GM12878 (cell line): ENCODE results near the gene GHRH. TPM values are rescaled to one million over a fixed set of nuclear protein-coding genes. Genes with fewer than 3 reads are reported as not detected.

ENCODE experiments used
- ATAC-seq: fragments of 200-7000 bp; cut with Tn5 transposase; 3 replicates; pipeline ENCODE4 v1.9.1; 2020; ENCODE audit warnings: mild to moderate bottlenecking, moderate library complexity
- BruUV-seq: library from RNA; stranded (reverse); fragments of 400-500 nt; replicated peaks from 2 replicates; lab custom pipeline; 2021; lab: Mats Ljungman, UMichigan
- CTCF ChIA-PET: fragments of 300-600 bp; sonication (Branson Sonifier 250); formaldehyde crosslinking; extraction: SDS; loops from one replicate; lab custom pipeline; 2021; ENCODE audit warnings: inconsistent platforms; lab: Yijun Ruan, JAX
- POLR2A ChIA-PET: fragments of 350-600 bp; formaldehyde crosslinking; extraction: SDS; loops from one replicate; lab custom pipeline; 2021; ENCODE audit warnings: inconsistent platforms; lab: Charles Lee
- RAD21 ChIA-PET: fragments of 300-600 bp; sonication (Branson Sonifier 250); formaldehyde crosslinking; loops from one replicate; lab custom pipeline; 2023; ENCODE audit warnings: antibody characterized with exemption; ENCODE audit not compliant: unreplicated experiment; lab: Charles Lee
- SMC1A ChIA-PET: fragments of 300-600 bp; sonication (Branson Sonifier 250); formaldehyde crosslinking; loops from one replicate; lab custom pipeline; 2023; ENCODE audit not compliant: unreplicated experiment, uncharacterized antibody; lab: Charles Lee
- DNase-seq: peaks from one replicate; pipeline ENCODE4 v3.0.0-alpha.2; 2011; ENCODE audit warnings: low read depth, low spot score
- FAIRE-seq: peaks from 3 replicates; lab custom pipeline; 2011; peaks lifted over from hg19 to GRCh38; lab: Jason Lieb, UNC
- H2AFZ ChIP-seq: 2 replicates; pipeline ENCODE4 v1.6.0; 2011; ENCODE audit warnings: low read depth, low read length, control low read depth; ENCODE audit not compliant: control insufficient read depth
- H3K27ac ChIP-seq: 2 replicates; pipeline ENCODE4 v1.5.1; 2011; ENCODE audit warnings: control low read depth; ENCODE audit not compliant: control insufficient read depth, insufficient read depth
- H3K27me3 ChIP-seq, 2 experiments: replicated peaks in 1 of 2; 2 replicates each; pipeline versions ENCODE4 v1.6.0 to v1.6.1; 2011; ENCODE audit warnings: low read length in 1 of 2; ENCODE audit not compliant: control insufficient read depth in 2 of 2, insufficient read depth in 2 of 2
- H3K36me3 ChIP-seq, 2 experiments: 2 replicates each; pipeline ENCODE4 v1.5.1; 2011; ENCODE audit warnings: low read length in 1 of 2; ENCODE audit not compliant: control insufficient read depth in 2 of 2, insufficient read depth in 2 of 2
- H3K4me1 ChIP-seq: 2 replicates; pipeline ENCODE4 v1.6.1; 2011; ENCODE audit warnings: mild to moderate bottlenecking, low read length, moderate library complexity, mixed read lengths; ENCODE audit not compliant: control insufficient read depth, insufficient read depth
- H3K4me2 ChIP-seq: 2 replicates; pipeline ENCODE4 v1.6.0; 2011; ENCODE audit warnings: control low read depth; ENCODE audit not compliant: control insufficient read depth, insufficient read depth
- H3K4me3 ChIP-seq: fragments of 200-600 bp; sonication (generic); 2 replicates; pipeline ENCODE4 v1.5.1; 2016
- H3K79me2 ChIP-seq: 2 replicates; pipeline ENCODE4 v1.6.0; 2011; ENCODE audit warnings: low read length; ENCODE audit not compliant: control insufficient read depth, insufficient read depth
- H3K9ac ChIP-seq: 2 replicates; pipeline ENCODE4 v1.8.0; 2011; ENCODE audit warnings: low read length, control low read depth, mixed read lengths; ENCODE audit not compliant: control insufficient read depth, insufficient read depth
- H3K9me3 ChIP-seq: replicated peaks from 3 replicates; pipeline ENCODE4 v1.5.1; 2011; ENCODE audit warnings: mild to moderate bottlenecking, low read length; ENCODE audit not compliant: control insufficient read depth, insufficient read depth
- H4K20me1 ChIP-seq: 2 replicates; pipeline ENCODE4 v1.6.0; 2011; ENCODE audit not compliant: control insufficient read depth, insufficient read depth
- BCL11A ChIP-seq: IDR thresholded peaks from 2 replicates; pipeline ENCODE4 v1.6.1; 2011; ENCODE audit warnings: low read depth, low read length
- BHLHE40 ChIP-seq, 2 experiments: fragments of 450-650 bp in 1 of 2; IDR thresholded peaks; 2 replicates each; pipeline ENCODE4 v1.6.1; 2011 to 2017; ENCODE audit warnings: low read depth in 2 of 2, borderline replicate concordance in 1 of 2, improper control_type of control experiment in 1 of 2, low read length in 1 of 2, mild to moderate bottlenecking in 1 of 2
- CBX3 ChIP-seq: fragments of 200-600 bp; sonication (generic); IDR thresholded peaks from 2 replicates; pipeline ENCODE4 v1.6.1; 2016; ENCODE audit warnings: low read depth, borderline replicate concordance
- ETV6 ChIP-seq, 2 experiments: fragments of 450-650 bp in 1 of 2; IDR thresholded peaks in 1 of 2; conservative IDR thresholded peaks in 1 of 2; 2 replicates each; pipeline ENCODE4 v1.6.1; 2014; ENCODE audit warnings: antibody characterized with exemption in 1 of 2, borderline replicate concordance in 1 of 2, low read depth in 1 of 2, mild to moderate bottlenecking in 1 of 2, moderate library complexity in 1 of 2
- GATAD2B ChIP-seq: fragments of 450-650 bp; conservative IDR thresholded peaks from 2 replicates; pipeline ENCODE4 v1.6.1; 2017; ENCODE audit warnings: low read depth, mild to moderate bottlenecking, moderate library complexity
- KLF5 ChIP-seq: fragments of 450-650 bp; IDR thresholded peaks from 2 replicates; pipeline ENCODE4 v1.6.1; 2014; ENCODE audit warnings: mild to moderate bottlenecking; ENCODE audit not compliant: partially characterized antibody
- RAD21 ChIP-seq: IDR thresholded peaks from 2 replicates; pipeline ENCODE4 v1.6.1; 2011; ENCODE audit warnings: mild to moderate bottlenecking, low read depth, low read length, moderate library complexity; ENCODE audit not compliant: insufficient read depth
- RAD51 ChIP-seq: fragments of 450-650 bp; IDR thresholded peaks from 2 replicates; pipeline ENCODE4 v1.6.1; 2016; ENCODE audit warnings: moderate library complexity, mild to moderate bottlenecking, inconsistent platforms
- SP1 ChIP-seq: IDR thresholded peaks from one replicate; pipeline ENCODE4 v1.6.1; 2011; ENCODE audit warnings: low read depth, low read length
- TCF7 ChIP-seq: IDR thresholded peaks from 2 replicates; pipeline ENCODE4 v1.6.1; 2014; ENCODE audit warnings: antibody characterized with exemption, borderline replicate concordance
- ZNF24 ChIP-seq: fragments of 450-650 bp; IDR thresholded peaks from 2 replicates; pipeline ENCODE4 v1.6.1; 2017; ENCODE audit warnings: antibody characterized with exemption, mild to moderate bottlenecking
- WGBS: methylation state at CpG from one replicate; pipeline ENCODE4 v1.1.6; 2016; ENCODE audit warnings: low lambda C conversion rate; ENCODE audit not compliant: insufficient replicate concordance, insufficient coverage; ENCODE audit errors: missing lambda C conversion rate; 5-methylcytosine and 5-hydroxymethylcytosine counted together
- in situ Hi-C: fragments of 300-500 bp; cut with MboI; formaldehyde crosslinking; loops from 9 replicates; pipeline ENCODE4 v1.14.3; 2018; ENCODE audit warnings: mixed read lengths
- intact Hi-C: fragments of 100-400 bp; cut with micrococcal nuclease; formaldehyde crosslinking; loops from one replicate; pipeline ENCODE4 v1.14.2; 2022; ENCODE audit not compliant: unreplicated experiment
- polyA plus RNA-seq, 11 experiments: library from polyadenylated mRNA; depleted of rRNA in 4 of 11; unstranded in 6 of 11; stranded (reverse) in 5 of 11; fragments of >200 nt; fragmentation: Nextera tagmentation in 4 of 11; fragmentation: Illumina TruSeq in 1 of 11; extraction: Ambion mirVana in 4 of 11; extraction: Trizol in 1 of 11; gene quantifications; 1 replicate in 1 of 11; 2 replicates in 10 of 11; pipeline versions ENCODE4 v1.2.1 to v1.2.3, GENCODE V29; 2011 to 2016; ENCODE audit warnings: inconsistent platforms in 2 of 11, missing spikeins in 2 of 11, low read depth in 1 of 11
- total RNA-seq, 4 experiments: library from RNA; depleted of rRNA in 3 of 4; stranded (reverse); fragments of >200 nt in 3 of 4; fragmentation: Illumina TruSeq in 1 of 4; extraction: Trizol in 1 of 4; gene quantifications; 2 replicates each; pipeline versions ENCODE4 v1.2.1 to v1.2.3, GENCODE V29; 2013 to 2021
- TF ChIP-seq, protein P1 (sequence below): IDR thresholded peaks from 2 replicates; pipeline ENCODE4 v1.6.1; 2012; ENCODE audit warnings: mild to moderate bottlenecking, low read depth, low read length
- TF ChIP-seq, protein P2 (sequence below): fragments of 450-650 bp; IDR thresholded peaks from 2 replicates; pipeline ENCODE4 v1.6.1; 2017; ENCODE audit warnings: antibody characterized with exemption, mild to moderate bottlenecking, moderate library complexity
- TF ChIP-seq, protein P3 (sequence below): fragments of 150-350 bp; IDR thresholded peaks from 2 replicates; pipeline ENCODE4 v1.6.1; 2014; ENCODE audit warnings: mild to moderate bottlenecking, low read depth, low read length
- TF ChIP-seq, protein P4 (sequence below): IDR thresholded peaks from 2 replicates; pipeline ENCODE4 v1.6.1; 2011; ENCODE audit warnings: low read depth, low read length, improper control_type of control experiment, borderline replicate concordance

GHRH gene
- total and polyA plus RNA-seq, 10 of the 15 experiments (the other 5 are each of a cell fraction or from before 2014, with no cell fraction given): not detected

DNA sequence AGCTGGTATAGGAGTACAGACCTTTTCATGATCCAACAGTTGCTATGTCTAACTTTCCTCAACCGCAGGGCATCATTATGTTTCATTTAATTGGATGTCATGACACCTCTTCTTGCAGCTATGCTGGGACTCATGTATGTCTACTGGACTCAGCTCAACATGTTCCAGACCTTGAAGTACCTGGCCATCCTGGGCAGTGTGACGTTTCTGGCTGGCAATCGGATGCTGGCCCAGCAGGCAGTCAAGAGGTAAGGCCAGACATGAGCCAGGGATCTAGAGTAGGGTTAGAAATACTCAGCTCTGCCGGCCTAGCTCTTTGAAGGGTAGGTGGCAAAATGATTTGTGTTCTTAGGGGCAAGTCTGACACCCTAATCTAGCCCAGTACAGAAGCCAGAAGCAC, 25.2 kb downstream of the GHRH start:
- no peak for DNase-seq
- ChIA-PET CTCF (interaction anchor here (2.1 kb wide), 1 partner anchor 41 kb away, joined by 6 read pairs; no protein-coding TSS in a partner anchor), SMC1A (interaction anchor here (0.7 to 1.4 kb wide), 3 partner anchors 16 to 297 kb away, joined by 3 read pairs; no protein-coding TSS in a partner anchor), POLR2A (interaction anchor here (0.5 kb wide), 2 partner anchors 16 to 124 kb away, joined by 4 read pairs; no protein-coding TSS in a partner anchor), RAD21 (interaction anchor here (0.7 kb wide), 1 partner anchor 41 kb away, joined by 3 read pairs; no protein-coding TSS in a partner anchor)
- intact Hi-C loops: no loop called here
- H3K36me3 ChIP-seq: peaks cover 45 to 62% of the 10 kb centered on the region in 2 experiments
- no peak overlapping the region for H3K4me2 ChIP-seq
- no peak overlapping the region for H3K9ac ChIP-seq
- H3K27ac ChIP-seq: no peak overlapping the region
- H3K27me3 ChIP-seq: no peaks in the 10 kb centered on the region
- no peaks in the 10 kb centered on the region for H4K20me1 ChIP-seq
- no peaks in the 10 kb centered on the region for H3K4me1 ChIP-seq
- no peaks in the 10 kb centered on the region for H3K9me3 ChIP-seq
- in situ Hi-C loops: no loop called here
- ATAC-seq: no peak
- H2AFZ ChIP-seq: no peak overlapping the region
- 89% methylated on average over 4 of the region's 4 CpGs for WGBS
- H3K79me2 ChIP-seq: no peaks in the 10 kb centered on the region
- H3K4me3 ChIP-seq: no peak overlapping the region
- no TSS peak for BruUV-seq
- TF ChIP-seq, protein P1, sequence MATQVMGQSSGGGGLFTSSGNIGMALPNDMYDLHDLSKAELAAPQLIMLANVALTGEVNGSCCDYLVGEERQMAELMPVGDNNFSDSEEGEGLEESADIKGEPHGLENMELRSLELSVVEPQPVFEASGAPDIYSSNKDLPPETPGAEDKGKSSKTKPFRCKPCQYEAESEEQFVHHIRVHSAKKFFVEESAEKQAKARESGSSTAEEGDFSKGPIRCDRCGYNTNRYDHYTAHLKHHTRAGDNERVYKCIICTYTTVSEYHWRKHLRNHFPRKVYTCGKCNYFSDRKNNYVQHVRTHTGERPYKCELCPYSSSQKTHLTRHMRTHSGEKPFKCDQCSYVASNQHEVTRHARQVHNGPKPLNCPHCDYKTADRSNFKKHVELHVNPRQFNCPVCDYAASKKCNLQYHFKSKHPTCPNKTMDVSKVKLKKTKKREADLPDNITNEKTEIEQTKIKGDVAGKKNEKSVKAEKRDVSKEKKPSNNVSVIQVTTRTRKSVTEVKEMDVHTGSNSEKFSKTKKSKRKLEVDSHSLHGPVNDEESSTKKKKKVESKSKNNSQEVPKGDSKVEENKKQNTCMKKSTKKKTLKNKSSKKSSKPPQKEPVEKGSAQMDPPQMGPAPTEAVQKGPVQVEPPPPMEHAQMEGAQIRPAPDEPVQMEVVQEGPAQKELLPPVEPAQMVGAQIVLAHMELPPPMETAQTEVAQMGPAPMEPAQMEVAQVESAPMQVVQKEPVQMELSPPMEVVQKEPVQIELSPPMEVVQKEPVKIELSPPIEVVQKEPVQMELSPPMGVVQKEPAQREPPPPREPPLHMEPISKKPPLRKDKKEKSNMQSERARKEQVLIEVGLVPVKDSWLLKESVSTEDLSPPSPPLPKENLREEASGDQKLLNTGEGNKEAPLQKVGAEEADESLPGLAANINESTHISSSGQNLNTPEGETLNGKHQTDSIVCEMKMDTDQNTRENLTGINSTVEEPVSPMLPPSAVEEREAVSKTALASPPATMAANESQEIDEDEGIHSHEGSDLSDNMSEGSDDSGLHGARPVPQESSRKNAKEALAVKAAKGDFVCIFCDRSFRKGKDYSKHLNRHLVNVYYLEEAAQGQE: no peak
- no peak for TF ChIP-seq ETV6 (conservative IDR thresholded peaks at IDR 0.05 in 1 of 2, IDR thresholded peaks at IDR 0.05 in 1 of 2; ENCODE audit: borderline replicate concordance in 1 of 2, low read depth in 1 of 2)
- TF ChIP-seq CBX3: no peak
- TF ChIP-seq, protein P2, sequence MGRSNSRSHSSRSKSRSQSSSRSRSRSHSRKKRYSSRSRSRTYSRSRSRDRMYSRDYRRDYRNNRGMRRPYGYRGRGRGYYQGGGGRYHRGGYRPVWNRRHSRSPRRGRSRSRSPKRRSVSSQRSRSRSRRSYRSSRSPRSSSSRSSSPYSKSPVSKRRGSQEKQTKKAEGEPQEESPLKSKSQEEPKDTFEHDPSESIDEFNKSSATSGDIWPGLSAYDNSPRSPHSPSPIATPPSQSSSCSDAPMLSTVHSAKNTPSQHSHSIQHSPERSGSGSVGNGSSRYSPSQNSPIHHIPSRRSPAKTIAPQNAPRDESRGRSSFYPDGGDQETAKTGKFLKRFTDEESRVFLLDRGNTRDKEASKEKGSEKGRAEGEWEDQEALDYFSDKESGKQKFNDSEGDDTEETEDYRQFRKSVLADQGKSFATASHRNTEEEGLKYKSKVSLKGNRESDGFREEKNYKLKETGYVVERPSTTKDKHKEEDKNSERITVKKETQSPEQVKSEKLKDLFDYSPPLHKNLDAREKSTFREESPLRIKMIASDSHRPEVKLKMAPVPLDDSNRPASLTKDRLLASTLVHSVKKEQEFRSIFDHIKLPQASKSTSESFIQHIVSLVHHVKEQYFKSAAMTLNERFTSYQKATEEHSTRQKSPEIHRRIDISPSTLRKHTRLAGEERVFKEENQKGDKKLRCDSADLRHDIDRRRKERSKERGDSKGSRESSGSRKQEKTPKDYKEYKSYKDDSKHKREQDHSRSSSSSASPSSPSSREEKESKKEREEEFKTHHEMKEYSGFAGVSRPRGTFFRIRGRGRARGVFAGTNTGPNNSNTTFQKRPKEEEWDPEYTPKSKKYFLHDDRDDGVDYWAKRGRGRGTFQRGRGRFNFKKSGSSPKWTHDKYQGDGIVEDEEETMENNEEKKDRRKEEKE: no peak
- no peak for TF ChIP-seq BHLHE40 (IDR thresholded peaks at IDR 0.05; ENCODE audit: borderline replicate concordance in 1 of 2, low read depth in 2 of 2, low read length in 1 of 2)
- no peak for TF ChIP-seq SP1
- TF ChIP-seq ZNF24: no peak
- no peak for TF ChIP-seq KLF5
- TF ChIP-seq RAD51: no peak
- TF ChIP-seq RAD21: no peak
- TF ChIP-seq, protein P3, sequence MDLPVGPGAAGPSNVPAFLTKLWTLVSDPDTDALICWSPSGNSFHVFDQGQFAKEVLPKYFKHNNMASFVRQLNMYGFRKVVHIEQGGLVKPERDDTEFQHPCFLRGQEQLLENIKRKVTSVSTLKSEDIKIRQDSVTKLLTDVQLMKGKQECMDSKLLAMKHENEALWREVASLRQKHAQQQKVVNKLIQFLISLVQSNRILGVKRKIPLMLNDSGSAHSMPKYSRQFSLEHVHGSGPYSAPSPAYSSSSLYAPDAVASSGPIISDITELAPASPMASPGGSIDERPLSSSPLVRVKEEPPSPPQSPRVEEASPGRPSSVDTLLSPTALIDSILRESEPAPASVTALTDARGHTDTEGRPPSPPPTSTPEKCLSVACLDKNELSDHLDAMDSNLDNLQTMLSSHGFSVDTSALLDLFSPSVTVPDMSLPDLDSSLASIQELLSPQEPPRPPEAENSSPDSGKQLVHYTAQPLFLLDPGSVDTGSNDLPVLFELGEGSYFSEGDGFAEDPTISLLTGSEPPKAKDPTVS: no peak
- TF ChIP-seq BCL11A: no peak
- TF ChIP-seq, protein P4, sequence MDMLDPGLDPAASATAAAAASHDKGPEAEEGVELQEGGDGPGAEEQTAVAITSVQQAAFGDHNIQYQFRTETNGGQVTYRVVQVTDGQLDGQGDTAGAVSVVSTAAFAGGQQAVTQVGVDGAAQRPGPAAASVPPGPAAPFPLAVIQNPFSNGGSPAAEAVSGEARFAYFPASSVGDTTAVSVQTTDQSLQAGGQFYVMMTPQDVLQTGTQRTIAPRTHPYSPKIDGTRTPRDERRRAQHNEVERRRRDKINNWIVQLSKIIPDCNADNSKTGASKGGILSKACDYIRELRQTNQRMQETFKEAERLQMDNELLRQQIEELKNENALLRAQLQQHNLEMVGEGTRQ: no peak
- no peak for TF ChIP-seq GATAD2B
- no peak for TF ChIP-seq TCF7
- FAIRE-seq: no peak
